ENCODE results near the gene OPCML.

Gene OPCML

GRCh38 chr11:133531971-133532651 lies at the start of gene OPCML:
OPCML (minus strand) TSS chr11:133532501.
- TF ChIP-seq CTCF (IDR thresholded peaks at IDR 0.05; ENCODE audit: low read length, missing control alignments), result no peak
- no peak for DNase-seq (ENCODE audit: low read depth)
- H3K4me3 ChIP-seq (replicated peaks; ENCODE audit: low read depth, low read length), result no peak within 1 kb of the TSS

GRCh38 chr11:133581091-133581490 lies 48.8 kb upstream of the OPCML start:
- no peak overlapping the region for H3K4me3 ChIP-seq (replicated peaks; ENCODE audit: low read depth, low read length)
- no peak for TF ChIP-seq CTCF (IDR thresholded peaks at IDR 0.05; ENCODE audit: low read length, missing control alignments)
- no peak for DNase-seq (ENCODE audit: low read depth)

DNA sequence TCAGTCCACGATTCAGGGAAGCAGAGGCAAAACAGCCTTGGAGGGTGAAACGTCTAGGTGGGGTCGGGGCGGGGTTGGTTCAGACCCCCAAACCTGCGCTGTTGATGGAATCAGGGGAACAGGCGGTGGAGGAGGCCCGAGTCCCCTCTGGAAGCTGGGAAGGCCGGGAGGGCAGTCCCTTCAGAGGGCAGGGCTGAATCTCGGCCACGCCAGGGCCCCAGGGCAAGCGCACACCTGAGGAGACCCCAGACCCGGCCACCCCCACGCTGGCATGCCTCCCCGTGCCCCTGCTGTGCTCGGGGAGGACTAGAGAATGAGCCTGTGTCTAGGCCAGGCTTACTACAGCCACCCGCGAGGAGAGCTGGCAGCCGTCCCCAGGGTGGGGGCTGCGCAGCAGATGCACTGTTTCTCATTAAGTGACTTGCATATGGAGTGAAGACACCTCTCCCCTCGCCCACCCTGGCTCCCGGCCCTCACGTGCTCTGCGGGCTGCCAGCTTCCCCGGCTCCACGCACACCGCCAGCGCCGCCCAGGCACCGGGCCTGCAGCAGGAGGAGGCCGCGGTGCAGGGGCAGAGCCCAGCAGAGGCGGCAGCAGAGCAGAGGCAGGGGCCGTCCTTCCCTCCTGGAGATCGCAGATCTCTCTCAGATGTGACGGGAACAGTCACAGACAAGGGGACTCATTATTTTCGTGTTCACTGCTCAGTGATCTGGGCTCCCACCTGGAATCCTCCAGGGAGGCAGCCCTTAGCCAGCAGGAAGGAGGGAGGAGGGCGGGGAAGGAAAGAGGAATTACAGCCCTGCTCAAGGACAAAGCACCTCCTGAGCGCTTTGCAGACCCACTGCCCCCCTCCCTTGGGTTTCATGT lies 47.1 kb upstream of the OPCML start:
- no peak overlapping the region for H3K4me3 ChIP-seq (replicated peaks; ENCODE audit: low read depth, low read length)
- DNase-seq (ENCODE audit: low read depth), result no peak
- no peak for TF ChIP-seq CTCF (IDR thresholded peaks at IDR 0.05; ENCODE audit: low read length, missing control alignments)

- TF ChIP-seq CTCF (IDR thresholded peaks at IDR 0.05; ENCODE audit: low read length, missing control alignments), result no peak
- DNase-seq (ENCODE audit: low read depth), result no peak
- no peak overlapping the region for H3K4me3 ChIP-seq (replicated peaks; ENCODE audit: low read depth, low read length)
Measured at GRCh38 chr11:133577403-133577802, 45.1 kb upstream of the OPCML start.

- DNase-seq (ENCODE audit: low read depth), result no peak
- no peak for TF ChIP-seq CTCF (IDR thresholded peaks at IDR 0.05; ENCODE audit: low read length, missing control alignments)
- H3K4me3 ChIP-seq (replicated peaks; ENCODE audit: low read depth, low read length), result no peak overlapping the region
Measured at GRCh38 chr11:133576351-133576750, 44.0 kb upstream of the OPCML start.

DNA sequence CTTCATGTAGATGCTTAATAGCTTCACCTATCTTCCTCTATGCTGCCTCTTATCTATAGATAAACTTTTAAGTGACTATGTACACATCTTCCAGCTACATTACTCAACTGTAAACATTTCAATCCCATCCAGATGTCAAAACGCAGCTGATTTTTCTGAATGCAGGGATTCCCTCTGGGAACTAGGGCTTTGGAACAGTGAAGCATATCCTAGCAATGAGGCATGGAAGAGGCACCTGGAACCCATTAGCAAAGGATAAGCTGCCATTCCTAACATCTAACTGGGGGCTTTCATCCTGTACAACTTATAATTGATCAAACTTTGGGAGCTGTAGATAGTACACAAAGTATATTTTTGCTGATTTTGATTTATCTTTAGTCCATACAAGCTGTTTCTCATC lies 40.8 kb upstream of the OPCML start:
- H3K4me3 ChIP-seq (replicated peaks; ENCODE audit: low read depth, low read length), result no peak overlapping the region
- no peak for DNase-seq (ENCODE audit: low read depth)
- TF ChIP-seq CTCF (IDR thresholded peaks at IDR 0.05; ENCODE audit: low read length, missing control alignments), result no peak
